Fibroblast of the conjunctiva (primary cell): ENCODE measurements around the gene HHAT.

Experiments
- DNase-seq: peaks from one replicate; pipeline ENCODE4 v3.0.0-alpha.2; 2010; ENCODE audit warnings: low read depth

HHAT gene

DNA sequence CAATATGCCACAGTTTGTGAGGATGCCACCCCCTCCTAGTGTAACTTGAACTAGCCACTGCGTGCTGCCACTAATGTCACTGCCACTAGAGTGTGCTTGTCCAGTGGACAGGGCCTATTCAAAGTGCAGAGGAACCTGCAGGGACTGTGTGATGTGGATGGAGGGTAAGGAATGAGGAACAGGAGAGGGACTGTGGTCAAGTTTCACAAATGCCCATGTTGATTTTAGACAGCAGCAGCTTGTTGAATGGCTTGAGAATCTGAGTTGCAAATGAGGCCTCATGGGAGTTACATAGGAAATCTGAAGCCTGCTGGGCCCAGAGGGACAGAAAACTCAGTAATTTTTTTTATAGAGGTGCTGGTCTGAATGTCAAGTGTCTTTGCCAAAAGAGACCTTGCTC is 112.3 kb downstream of the HHAT start:
- no peak for DNase-seq

DNA sequence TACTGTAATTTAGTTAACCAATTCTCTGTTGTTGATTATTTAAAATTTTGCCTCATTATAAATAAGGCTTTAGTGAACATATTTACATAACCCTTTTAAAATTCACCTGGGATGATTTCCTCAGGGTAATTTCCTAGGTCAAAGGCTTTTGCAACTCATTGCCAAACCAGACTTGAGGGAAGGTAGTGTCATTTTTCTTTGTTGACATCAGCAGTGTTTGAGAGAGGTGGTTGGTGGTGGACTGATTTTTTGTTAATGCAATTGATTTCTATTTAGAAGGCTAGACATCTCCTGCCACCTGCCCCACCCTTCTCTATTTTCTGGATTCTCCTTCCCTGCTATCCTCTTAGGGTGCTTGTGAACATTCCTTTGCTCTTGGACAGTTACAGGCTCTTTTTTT is 116.8 kb downstream of the HHAT start:
- no peak for DNase-seq

GRCh38 chr1:210445931-210446330 is 117.2 kb downstream of the HHAT start:
- DNase-seq: no peak

GRCh38 chr1:210446479-210446878 is 117.8 kb downstream of the HHAT start:
- no peak for DNase-seq

- no peak for DNase-seq
These were observed 118.9 kb downstream of the HHAT start for GRCh38 chr1:210447456-210448057.

- DNase-seq: peak; percentile 32
These were observed 119.7 kb downstream of the HHAT start for GRCh38 chr1:210448297-210448892.

DNA sequence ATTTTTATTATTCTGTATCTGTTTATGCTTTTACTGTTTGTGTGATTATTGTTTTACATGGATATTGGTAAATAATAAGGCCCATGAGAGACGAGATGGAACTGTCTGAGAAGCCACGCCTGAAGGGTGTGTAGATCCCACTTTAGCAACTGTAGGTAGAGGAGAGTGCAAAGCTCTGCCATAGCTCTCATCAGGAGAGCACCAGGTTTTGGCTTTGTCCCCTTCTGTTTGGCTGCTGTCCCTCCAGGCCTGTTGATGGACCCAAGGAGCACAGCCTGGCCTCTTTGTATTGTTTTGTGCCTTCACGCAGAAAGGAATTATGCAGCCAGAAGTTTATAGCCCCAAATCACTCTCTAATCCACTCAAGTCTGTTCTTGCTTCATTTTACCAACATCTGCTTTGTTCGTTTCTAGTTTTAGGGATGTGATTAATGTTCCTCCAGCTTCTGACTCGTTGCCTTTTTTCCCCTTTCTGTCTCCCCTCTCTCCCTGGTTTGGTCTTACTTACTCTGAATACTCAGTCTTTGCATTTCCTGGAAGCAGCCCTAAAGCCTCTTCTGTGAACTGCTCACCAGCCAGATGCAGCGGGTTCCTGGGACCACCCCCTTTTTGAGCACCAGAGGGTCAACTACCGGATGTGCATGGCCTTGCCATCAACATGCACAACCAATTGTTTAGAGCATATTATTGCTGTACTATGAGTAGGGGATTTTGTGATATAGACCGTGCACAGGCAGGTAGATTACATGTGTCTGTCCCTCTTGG is 127.3 kb downstream of the HHAT start:
- no peak for DNase-seq

- no peak for DNase-seq
These were observed 128.1 kb downstream of the HHAT start for GRCh38 chr1:210456731-210457255.

DNA sequence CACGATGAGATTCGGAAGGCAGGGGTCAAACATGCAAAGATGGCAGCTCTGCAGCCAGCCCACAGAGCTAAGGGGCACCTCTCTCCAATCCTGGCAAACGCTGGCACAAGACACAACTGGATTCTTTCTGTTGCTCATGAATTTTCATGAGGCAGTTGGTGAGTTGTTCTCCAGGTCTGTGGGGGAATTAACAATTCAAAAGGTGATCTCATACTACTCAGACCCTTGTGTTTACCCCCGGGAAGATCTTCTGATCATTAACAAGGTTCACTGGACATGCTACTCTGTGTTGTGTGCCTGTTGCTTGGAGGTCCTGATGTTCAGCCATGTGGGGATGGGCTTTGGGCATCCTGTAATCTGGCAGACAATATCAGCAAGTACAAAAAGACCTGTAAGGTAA is 128.9 kb downstream of the HHAT start:
- DNase-seq: no peak

- DNase-seq: no peak
These were observed 135.9 kb downstream of the HHAT start for GRCh38 chr1:210464519-210465039.

DNA sequence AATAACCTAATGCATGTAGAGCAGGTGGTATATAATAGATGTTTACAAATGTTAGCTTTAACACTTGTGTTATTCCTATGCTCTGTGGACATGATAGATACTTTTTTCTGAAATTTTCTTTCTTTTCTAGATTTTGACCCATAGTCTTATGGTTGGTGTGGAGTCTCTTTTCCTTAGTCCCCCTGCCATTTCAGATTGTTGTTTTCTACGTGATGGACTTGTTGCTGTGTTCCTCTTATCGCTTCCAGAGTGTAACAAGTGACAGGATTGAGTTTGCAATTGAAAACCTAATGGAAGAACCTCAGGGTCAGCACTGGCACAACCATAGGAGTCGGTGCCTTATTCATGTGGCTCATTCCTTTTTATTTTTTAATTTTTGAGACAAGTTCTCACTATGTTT is 136.4 kb downstream of the HHAT start:
- no peak for DNase-seq

- no peak for DNase-seq
These were observed 138.8 kb downstream of the HHAT start for GRCh38 chr1:210467440-210468043.

DNA sequence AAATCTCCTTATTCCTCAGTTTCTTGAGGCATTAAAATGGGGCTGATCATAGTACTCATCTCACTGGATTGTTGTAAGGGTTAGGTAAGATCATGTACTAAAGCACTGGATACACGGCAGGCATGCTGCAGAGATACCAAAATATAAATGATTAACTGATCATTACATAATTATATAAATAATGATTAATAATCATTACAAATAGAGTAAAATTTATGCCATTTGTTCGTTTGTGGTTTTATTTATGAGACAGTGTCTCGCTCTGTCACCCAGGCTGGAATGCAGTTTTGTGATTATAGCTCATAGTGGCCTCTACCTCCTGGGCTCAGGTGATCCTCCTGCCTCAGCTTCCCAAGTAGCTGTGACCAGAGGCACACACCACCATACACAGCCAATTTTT is 140.7 kb downstream of the HHAT start:
- DNase-seq: no peak

DNA sequence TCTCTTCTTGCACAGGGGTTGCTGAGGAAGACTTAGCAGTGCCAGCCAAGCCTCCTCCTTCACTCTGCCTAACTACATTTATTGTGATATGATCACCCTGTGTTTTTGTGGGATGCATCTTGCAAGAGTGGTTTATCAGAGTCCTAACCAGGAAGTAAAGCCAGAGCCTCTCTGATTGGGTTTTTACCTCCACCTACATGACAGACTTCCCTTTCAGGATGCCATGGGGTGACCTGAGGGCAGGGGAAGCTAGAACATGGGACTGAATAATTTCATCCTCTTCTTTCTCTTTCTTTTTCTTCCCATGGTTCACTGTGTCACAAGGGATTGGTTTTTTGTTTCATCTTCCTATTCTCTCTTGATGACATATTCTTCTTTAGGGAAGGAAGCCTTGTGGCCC is 146.6 kb downstream of the HHAT start:
- no peak for DNase-seq

- DNase-seq: no peak
These were observed 147.1 kb downstream of the HHAT start for GRCh38 chr1:210475806-210476205.

DNA sequence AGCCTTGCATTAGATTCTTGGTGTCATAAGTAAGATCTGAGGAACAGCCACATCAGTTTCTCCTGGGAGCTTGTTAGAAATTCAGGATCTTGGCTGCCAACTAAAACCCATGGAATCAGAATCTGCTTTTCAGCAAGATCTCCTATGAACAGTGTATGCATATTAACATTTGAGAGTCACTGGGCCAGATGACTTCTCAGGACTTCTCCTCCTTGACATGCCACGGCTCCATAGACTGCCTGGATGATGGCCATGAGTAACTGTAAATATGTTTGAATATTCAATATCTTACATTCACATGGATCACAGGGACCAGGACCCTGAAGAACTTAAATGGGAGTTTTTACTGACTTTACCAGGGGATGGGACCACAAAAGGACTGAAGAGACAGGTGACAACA is 148.0 kb downstream of the HHAT start:
- DNase-seq: no peak

- no peak for DNase-seq
These were observed 148.7 kb downstream of the HHAT start for GRCh38 chr1:210477328-210477924.

- no peak for DNase-seq
These were observed 150.1 kb downstream of the HHAT start for GRCh38 chr1:210478820-210479219.

DNA sequence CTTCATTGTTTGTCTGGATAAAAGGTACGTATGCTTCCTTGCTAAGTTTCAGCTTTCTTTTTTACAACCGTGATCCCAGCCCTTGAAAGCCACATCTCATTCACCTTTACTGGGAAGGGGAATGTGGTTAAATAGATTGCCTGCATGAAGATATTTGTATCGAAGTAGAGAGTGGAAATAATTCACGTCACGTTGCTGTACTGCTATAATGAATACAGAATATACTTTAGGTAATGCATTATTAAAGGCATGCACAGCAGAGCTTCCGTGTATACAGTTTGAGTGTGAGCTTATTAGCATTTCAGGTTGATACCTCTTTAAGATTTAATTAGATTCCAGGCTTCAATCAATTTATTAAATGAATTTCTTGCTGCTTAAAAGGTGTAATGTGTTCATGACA is 153.8 kb downstream of the HHAT start:
- DNase-seq: no peak

DNA sequence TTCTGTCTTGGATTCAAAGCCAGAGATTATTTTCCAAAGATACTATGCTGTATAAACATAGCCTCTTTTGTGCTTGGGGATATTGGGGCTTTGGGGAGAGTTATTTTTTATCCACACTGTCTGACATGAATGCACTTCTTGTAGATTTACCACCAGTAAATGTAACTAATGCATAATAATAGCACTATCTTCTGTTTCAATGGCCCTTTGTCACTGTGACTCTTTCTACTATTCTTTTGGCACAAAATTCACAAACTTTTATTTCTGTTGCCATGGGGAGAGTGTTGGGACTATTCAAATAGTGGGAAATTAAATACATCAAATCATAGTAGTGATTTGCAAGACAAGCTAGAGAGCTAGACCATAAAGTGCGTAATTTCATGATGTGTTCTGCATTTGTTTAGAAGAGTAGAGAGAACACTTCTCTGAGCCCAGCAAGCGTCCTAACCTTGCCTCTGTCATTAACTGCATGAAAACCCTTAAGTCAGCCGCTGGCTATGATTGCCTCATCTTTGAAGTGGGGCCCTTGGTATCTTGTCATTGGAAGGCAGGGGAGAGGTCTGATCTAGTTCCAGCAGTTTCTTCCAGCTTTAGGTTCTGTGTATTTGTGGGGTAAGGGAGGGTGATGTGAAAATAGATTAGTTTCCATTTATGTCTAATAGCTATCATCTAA is 154.4 kb downstream of the HHAT start:
- no peak for DNase-seq

DNA sequence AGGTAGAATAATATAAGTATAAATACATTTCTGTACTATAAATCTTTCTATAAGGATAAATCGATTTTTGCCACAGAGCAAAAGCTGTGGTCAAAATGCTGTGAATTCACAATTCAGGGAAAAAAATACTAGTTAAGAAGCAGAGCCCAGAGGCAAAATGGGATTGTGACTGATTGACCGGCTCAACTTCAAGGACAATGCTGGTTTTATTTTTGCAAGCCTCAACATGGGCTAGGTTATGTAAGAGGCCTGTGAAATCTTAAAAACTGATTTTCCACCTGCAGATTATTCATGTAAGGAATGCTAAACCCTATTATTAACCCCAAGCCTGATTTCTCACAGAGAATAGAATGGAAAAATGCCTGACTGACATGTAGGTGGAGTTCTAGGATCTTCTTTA is 155.1 kb downstream of the HHAT start:
- DNase-seq: no peak

- DNase-seq: no peak
These were observed 158.3 kb downstream of the HHAT start for GRCh38 chr1:210487021-210487420.
